Measurements from ENCODE around the gene ZFHX3.

ZFHX3 gene

DNA sequence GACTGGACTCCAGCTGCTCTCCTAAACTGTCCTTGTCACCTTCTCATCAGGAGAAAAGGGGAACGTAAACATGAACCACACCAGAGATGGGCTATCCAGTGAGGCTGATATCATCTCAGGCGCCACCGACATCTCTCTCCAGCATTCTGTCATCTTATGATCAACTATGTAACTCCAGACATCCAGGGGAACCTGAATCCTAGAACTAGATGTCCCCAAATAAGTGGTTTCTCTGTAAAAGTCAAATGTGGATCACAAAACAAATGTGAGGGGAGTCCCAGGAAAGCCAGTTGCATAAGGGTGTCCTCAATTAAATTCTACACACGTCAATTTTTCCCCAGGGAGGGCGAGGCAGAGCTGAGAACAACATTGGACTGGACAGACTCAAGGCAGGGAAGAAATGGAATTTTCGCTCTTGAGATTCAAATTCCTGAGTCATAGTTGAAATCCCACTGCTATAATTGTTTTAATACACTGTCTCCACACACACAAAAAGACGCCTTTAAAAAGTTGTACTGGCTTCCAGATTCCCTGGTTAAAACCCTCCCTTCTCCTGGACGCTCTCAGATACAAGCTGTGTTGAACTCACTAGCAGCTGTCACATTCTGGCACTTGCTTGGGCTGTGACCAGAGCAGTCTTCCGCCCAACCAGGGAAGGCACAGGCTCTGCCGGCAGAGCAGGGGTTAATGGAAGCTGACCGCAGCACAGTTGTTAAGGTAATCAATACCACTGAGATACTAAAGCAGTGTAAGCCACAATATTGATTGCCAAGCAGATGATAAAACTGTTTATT, 62.6 kb downstream of the ZFHX3 start:
- Histone ChIP-seq H3K79me2 (ENCODE audit: insufficient read depth, low read depth) (0 out of 2 replicates have a peak, but pooled peaks cover 3% of the 10 kb centered on the region), H3K4me2 (no peak overlapping the region)

DNA sequence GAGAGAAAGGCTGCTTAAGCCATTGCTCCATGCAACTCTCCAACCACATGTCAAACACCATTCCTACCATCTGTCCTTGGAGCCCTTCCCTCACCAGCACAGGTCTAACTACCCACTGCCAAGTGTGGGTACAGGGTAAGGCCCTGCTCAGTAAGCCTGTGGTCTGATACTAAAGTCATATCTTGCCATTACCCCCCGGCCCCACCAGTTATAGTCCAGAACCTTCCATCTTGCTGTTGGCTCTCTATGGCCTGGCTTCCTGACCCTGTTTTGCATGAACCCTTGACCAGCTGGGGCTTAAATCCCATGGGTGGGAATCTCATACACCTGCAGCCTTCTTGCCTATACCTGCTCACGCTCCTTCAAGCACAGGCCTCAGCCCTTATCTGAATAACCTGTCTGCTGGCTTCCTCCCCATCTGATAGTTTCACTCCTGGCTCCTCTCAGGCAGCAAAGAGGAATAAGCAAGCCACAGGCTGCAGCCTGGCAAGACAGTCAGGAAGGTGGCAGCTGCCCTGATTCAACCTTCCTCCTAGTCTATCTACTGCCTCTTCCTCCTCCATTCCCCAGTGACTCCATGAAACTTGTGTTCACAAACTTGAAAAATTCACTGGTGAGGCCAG, 64.1 kb downstream of the ZFHX3 start:
- no peak overlapping the region for H3K9ac ChIP-seq
- no peak overlapping the region for H3K4me2 ChIP-seq
- no peaks in the 10 kb centered on the region for H3K27me3 ChIP-seq (ENCODE audit: insufficient read depth, low read depth)
- no peak overlapping the region for H3K27ac ChIP-seq
- H3K36me3 ChIP-seq (ENCODE audit: insufficient read depth), result no peaks in the 10 kb centered on the region
- 0 out of 2 replicates have a peak, but pooled peaks cover 3% of the 10 kb centered on the region for H3K79me2 ChIP-seq (ENCODE audit: insufficient read depth, low read depth)
- TF ChIP-seq, protein P1, sequence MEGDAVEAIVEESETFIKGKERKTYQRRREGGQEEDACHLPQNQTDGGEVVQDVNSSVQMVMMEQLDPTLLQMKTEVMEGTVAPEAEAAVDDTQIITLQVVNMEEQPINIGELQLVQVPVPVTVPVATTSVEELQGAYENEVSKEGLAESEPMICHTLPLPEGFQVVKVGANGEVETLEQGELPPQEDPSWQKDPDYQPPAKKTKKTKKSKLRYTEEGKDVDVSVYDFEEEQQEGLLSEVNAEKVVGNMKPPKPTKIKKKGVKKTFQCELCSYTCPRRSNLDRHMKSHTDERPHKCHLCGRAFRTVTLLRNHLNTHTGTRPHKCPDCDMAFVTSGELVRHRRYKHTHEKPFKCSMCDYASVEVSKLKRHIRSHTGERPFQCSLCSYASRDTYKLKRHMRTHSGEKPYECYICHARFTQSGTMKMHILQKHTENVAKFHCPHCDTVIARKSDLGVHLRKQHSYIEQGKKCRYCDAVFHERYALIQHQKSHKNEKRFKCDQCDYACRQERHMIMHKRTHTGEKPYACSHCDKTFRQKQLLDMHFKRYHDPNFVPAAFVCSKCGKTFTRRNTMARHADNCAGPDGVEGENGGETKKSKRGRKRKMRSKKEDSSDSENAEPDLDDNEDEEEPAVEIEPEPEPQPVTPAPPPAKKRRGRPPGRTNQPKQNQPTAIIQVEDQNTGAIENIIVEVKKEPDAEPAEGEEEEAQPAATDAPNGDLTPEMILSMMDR (conservative IDR thresholded peaks at IDR 0.05; ENCODE audit: low read depth, low read length), result no peak
- H3K4me1 ChIP-seq (ENCODE audit: low read depth, poor library complexity, severe bottlenecking), result no peaks in the 10 kb centered on the region
- no peak overlapping the region for H3K4me3 ChIP-seq (IDR thresholded peaks at IDR 0.05; ENCODE audit: insufficient read depth, low read depth, low read length)
- no peaks in the 10 kb centered on the region for H4K20me1 ChIP-seq (ENCODE audit: insufficient read depth)
- H2AFZ ChIP-seq (ENCODE audit: low read depth), result no peak overlapping the region

More for the DNA sequence above, 62.6 kb downstream of the ZFHX3 start:
- H3K27me3 ChIP-seq (ENCODE audit: insufficient read depth, low read depth), result no peaks in the 10 kb centered on the region
- no peak overlapping the region for H3K9ac ChIP-seq
- H4K20me1 ChIP-seq (ENCODE audit: insufficient read depth), result no peaks in the 10 kb centered on the region
- H2AFZ ChIP-seq (ENCODE audit: low read depth), result no peak overlapping the region
- no peak overlapping the region for H3K27ac ChIP-seq
- no peaks in the 10 kb centered on the region for H3K4me1 ChIP-seq (ENCODE audit: low read depth, poor library complexity, severe bottlenecking)
- no peak overlapping the region for H3K4me3 ChIP-seq (IDR thresholded peaks at IDR 0.05; ENCODE audit: insufficient read depth, low read depth, low read length)
- no peaks in the 10 kb centered on the region for H3K36me3 ChIP-seq (ENCODE audit: insufficient read depth)
- TF ChIP-seq, protein P1 (conservative IDR thresholded peaks at IDR 0.05; ENCODE audit: low read depth, low read length), result no peak

DNA sequence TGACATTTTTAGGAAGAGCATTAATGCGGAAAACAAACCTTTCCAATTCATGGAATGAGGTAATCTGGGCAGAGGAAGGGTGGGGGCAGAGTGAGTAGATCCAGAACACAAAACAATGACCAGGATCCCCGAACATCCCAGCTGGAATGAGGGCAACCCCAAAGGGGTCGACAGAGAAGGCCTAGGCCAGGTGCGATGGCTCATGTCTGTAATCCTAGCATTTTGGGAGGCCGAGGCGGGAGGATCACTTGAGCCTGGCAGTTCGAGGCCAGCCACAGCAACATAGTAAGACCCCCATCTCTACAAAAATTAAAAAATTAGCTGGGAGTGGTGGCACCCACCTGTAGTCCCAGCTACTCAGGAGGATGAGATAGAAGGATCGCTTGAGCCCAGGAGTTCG, 64.7 kb downstream of the ZFHX3 start:
- H3K9ac ChIP-seq, result no peak overlapping the region
- H3K27me3 ChIP-seq (ENCODE audit: insufficient read depth, low read depth), result no peaks in the 10 kb centered on the region
- no peak overlapping the region for H3K27ac ChIP-seq
- no peaks in the 10 kb centered on the region for H3K36me3 ChIP-seq (ENCODE audit: insufficient read depth)
- H3K4me1 ChIP-seq (ENCODE audit: low read depth, poor library complexity, severe bottlenecking), result no peaks in the 10 kb centered on the region
- no peak overlapping the region for H3K4me2 ChIP-seq
- no peak overlapping the region for H3K4me3 ChIP-seq (IDR thresholded peaks at IDR 0.05; ENCODE audit: insufficient read depth, low read depth, low read length)
- H4K20me1 ChIP-seq (ENCODE audit: insufficient read depth), result no peaks in the 10 kb centered on the region
- H2AFZ ChIP-seq (ENCODE audit: low read depth), result no peak overlapping the region
- 0 out of 2 replicates have a peak, but pooled peaks cover 3% of the 10 kb centered on the region for H3K79me2 ChIP-seq (ENCODE audit: insufficient read depth, low read depth)
- TF ChIP-seq, protein P1 (conservative IDR thresholded peaks at IDR 0.05; ENCODE audit: low read depth, low read length), result no peak

DNA sequence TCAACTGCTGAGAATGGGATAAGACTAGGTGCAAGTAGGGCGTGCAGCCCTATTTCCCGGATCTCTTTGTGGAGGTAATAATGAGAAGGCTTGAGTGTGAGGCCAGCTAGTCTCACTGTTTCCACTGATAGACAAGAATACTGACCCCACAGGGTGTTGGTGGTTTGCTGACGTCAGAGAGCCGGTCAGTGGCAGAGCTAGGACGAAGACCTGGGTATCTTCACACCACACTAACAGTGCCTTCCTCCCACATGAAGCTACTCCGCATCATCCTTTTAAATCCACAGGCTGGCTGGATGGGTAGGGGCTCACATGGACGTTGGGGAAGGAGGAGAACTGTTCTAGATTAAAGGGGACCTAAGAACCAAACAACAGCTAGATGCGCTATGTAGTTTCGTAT, 68.0 kb downstream of the ZFHX3 start:
- no peak overlapping the region for H2AFZ ChIP-seq (ENCODE audit: low read depth)
- no peak overlapping the region for H3K27ac ChIP-seq
- H4K20me1 ChIP-seq (ENCODE audit: insufficient read depth), result no peaks in the 10 kb centered on the region
- no peak overlapping the region for H3K4me2 ChIP-seq
- H3K4me3 ChIP-seq (IDR thresholded peaks at IDR 0.05; ENCODE audit: insufficient read depth, low read depth, low read length), result no peak overlapping the region
- H3K27me3 ChIP-seq (ENCODE audit: insufficient read depth, low read depth), result no peaks in the 10 kb centered on the region
- no peak overlapping the region for H3K9ac ChIP-seq
- no peaks in the 10 kb centered on the region for H3K4me1 ChIP-seq (ENCODE audit: low read depth, poor library complexity, severe bottlenecking)
- TF ChIP-seq, protein P1 (conservative IDR thresholded peaks at IDR 0.05; ENCODE audit: low read depth, low read length), result no peak
- H3K36me3 ChIP-seq (ENCODE audit: insufficient read depth), result no peaks in the 10 kb centered on the region
- no peaks in the 10 kb centered on the region for H3K79me2 ChIP-seq (ENCODE audit: insufficient read depth, low read depth)
